Peyer's patch (tissue), 4 donors: ENCODE measurements around the gene CLCA1. TPM values are rescaled to one million over a fixed set of nuclear protein-coding genes. Genes with fewer than 3 reads are reported as not detected.

ENCODE experiments used
- DNase-seq, 3 donors: peaks; one replicate each; pipeline ENCODE4 v3.0.0-alpha.2; 2017 to 2019
- H3K27ac ChIP-seq, 4 donors: fragments of 200-600 bp; sonication (generic); one replicate each; pipeline ENCODE4 v1.5.1; 2016 to 2019
- H3K27me3 ChIP-seq, 2 donors: fragments of 200-600 bp; sonication (generic); one replicate each; pipeline ENCODE4 v1.5.1; 2019
- H3K36me3 ChIP-seq, 3 donors: fragments of 200-600 bp; sonication (generic); one replicate each; pipeline ENCODE4 v1.5.1; 2016 to 2019
- H3K4me1 ChIP-seq, 4 donors: fragments of 200-600 bp; sonication (generic); one replicate each; pipeline ENCODE4 v1.5.1; 2016 to 2019
- H3K4me3 ChIP-seq, 4 donors: fragments of 200-600 bp; sonication (generic); 1 replicate in 3 of 4; 2 replicates in 1 of 4; pipeline ENCODE4 v1.5.1; 2016 to 2019; ENCODE audit warnings: mild to moderate bottlenecking in 1 of 4
- H3K9me3 ChIP-seq, 4 donors: fragments of 200-600 bp; sonication (generic); one replicate each; pipeline ENCODE4 v1.5.1; 2016 to 2019; ENCODE audit warnings: mild to moderate bottlenecking in 1 of 4
- POLR2A ChIP-seq, 2 donors: fragments of 450-650 bp; IDR thresholded peaks; one replicate each; pipeline ENCODE4 v1.5.1; 2017; ENCODE audit warnings: antibody characterized with exemption in 2 of 2, mild to moderate bottlenecking in 2 of 2, moderate library complexity in 2 of 2
- total RNA-seq, 4 donors: library from RNA; depleted of rRNA; stranded (reverse); fragments of >200 nt; gene quantifications; one replicate each; pipeline ENCODE4 v1.1.0, GENCODE V29; 2016
- TF ChIP-seq, protein P1 (sequence below), 6 experiments: fragments of 450-650 bp in 4 of 6; fragments of 200-600 bp in 2 of 6; sonication (generic) in 1 of 6; IDR thresholded peaks; one replicate each; pipeline ENCODE4 v1.5.1; 2017 to 2019; ENCODE audit warnings: antibody characterized with exemption in 6 of 6, mild to moderate bottlenecking in 3 of 6, moderate library complexity in 1 of 6

The CLCA1 gene
- total RNA-seq, 4 donors from 2014 or later: 87.5 to 841 (median 195) TPM

DNA sequence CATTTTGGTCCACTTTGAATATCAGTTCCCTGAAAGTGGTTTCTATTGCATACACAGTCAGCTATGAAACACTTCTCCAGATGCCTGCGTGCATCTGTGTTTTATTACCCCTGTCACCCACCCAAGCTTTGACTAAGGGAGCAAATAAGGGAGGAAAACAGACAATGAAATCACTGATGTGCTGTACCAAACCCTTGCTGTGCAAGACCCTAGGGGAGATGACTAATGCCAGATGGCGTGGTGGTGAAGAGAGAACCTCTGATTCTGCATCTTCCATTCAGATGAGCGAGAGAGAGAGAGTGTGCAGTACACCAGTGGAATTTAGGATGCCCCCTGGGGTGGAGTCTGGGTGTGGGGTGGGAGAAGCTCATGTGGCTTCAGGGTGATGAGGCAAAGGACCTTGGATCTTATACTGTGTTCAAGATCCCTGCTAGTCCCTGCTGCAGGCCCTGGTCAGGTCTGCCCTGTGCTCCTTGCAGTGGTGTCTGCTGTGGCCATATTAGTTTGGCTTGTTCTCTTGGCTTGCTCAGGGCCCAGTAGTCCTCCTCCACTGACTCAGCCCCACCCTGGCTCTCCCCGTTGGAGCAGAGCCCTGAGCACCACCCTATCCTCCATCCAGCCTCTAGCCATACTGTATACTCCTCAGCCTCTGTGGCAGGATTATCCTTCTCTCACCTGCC is 18.5 kb downstream of the CLCA1 start:
- Histone ChIP-seq H3K4me3 (no peak overlapping the region), H3K27me3 (no peaks in the 10 kb centered on the region), H3K27ac (no peak overlapping the region), H3K9me3 (no peaks in the 10 kb centered on the region), H3K36me3 (no peaks in the 10 kb centered on the region), H3K4me1 (no peaks in the 10 kb centered on the region)
- DNase-seq: no peak
- no peak for TF ChIP-seq POLR2A (IDR thresholded peaks at IDR 0.05)
- TF ChIP-seq, protein P1, sequence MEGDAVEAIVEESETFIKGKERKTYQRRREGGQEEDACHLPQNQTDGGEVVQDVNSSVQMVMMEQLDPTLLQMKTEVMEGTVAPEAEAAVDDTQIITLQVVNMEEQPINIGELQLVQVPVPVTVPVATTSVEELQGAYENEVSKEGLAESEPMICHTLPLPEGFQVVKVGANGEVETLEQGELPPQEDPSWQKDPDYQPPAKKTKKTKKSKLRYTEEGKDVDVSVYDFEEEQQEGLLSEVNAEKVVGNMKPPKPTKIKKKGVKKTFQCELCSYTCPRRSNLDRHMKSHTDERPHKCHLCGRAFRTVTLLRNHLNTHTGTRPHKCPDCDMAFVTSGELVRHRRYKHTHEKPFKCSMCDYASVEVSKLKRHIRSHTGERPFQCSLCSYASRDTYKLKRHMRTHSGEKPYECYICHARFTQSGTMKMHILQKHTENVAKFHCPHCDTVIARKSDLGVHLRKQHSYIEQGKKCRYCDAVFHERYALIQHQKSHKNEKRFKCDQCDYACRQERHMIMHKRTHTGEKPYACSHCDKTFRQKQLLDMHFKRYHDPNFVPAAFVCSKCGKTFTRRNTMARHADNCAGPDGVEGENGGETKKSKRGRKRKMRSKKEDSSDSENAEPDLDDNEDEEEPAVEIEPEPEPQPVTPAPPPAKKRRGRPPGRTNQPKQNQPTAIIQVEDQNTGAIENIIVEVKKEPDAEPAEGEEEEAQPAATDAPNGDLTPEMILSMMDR (IDR thresholded peaks at IDR 0.05): no peak

DNA sequence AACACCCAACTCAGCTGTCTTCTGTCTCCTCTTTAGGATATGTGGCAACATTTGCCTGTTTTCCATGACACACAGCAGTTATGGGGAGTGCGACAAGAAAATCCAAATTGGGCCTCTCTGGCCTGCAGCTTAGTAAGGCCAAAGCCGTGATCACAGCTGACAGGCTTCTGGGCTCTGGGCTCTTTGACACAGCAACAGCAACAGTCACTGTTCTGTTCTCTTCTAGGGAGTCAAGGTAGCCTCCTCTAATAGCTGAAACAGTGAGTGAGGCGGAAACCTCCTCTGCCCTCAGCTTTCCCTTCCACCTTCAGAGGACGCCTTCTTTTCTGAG is 19.0 kb downstream of the CLCA1 start:
- no peaks in the 10 kb centered on the region for H3K36me3 ChIP-seq
- no peak overlapping the region for H3K27ac ChIP-seq
- DNase-seq: no peak
- H3K4me1 ChIP-seq: no peaks in the 10 kb centered on the region
- no peak overlapping the region for H3K4me3 ChIP-seq
- H3K27me3 ChIP-seq: no peaks in the 10 kb centered on the region
- TF ChIP-seq POLR2A (IDR thresholded peaks at IDR 0.05): no peak
- TF ChIP-seq, protein P1 (IDR thresholded peaks at IDR 0.05): no peak
- no peaks in the 10 kb centered on the region for H3K9me3 ChIP-seq

DNA sequence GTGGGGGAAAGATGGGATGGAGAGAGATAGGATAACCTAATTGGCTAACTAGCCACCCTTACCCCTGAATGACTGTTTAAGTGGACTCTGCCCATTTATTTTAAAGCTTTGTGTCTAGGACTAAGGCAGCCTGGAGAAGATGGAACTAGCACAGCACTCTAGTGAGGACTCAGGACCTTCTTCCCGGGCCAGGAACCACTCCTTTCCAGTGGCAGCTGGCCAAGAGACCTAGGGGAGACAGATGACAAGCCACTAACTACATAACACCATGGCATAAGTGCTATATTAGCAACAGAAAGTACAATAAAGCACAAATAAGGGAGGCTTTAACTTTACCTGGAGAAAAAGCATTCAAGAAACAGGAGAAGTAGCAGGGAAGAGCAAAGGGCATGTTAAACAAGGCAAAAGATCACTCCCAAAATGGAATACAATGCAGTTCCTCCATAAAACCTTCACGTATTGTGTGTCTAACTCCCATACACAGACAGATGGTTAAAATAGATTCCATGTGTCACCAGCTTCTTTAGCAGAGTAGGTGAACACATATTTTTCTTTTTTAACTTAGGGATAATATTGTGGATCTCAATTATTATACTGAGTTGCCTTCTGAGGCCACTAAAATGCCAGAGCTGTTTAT is 20.6 kb downstream of the CLCA1 start:
- Histone ChIP-seq H3K27me3 (no peaks in the 10 kb centered on the region), H3K9me3 (no peaks in the 10 kb centered on the region), H3K27ac (no peak overlapping the region), H3K4me1 (no peaks in the 10 kb centered on the region), H3K4me3 (no peak overlapping the region), H3K36me3 (no peaks in the 10 kb centered on the region)
- TF ChIP-seq POLR2A (IDR thresholded peaks at IDR 0.05): no peak
- TF ChIP-seq, protein P1 (IDR thresholded peaks at IDR 0.05): no peak
- DNase-seq: no peak

DNA sequence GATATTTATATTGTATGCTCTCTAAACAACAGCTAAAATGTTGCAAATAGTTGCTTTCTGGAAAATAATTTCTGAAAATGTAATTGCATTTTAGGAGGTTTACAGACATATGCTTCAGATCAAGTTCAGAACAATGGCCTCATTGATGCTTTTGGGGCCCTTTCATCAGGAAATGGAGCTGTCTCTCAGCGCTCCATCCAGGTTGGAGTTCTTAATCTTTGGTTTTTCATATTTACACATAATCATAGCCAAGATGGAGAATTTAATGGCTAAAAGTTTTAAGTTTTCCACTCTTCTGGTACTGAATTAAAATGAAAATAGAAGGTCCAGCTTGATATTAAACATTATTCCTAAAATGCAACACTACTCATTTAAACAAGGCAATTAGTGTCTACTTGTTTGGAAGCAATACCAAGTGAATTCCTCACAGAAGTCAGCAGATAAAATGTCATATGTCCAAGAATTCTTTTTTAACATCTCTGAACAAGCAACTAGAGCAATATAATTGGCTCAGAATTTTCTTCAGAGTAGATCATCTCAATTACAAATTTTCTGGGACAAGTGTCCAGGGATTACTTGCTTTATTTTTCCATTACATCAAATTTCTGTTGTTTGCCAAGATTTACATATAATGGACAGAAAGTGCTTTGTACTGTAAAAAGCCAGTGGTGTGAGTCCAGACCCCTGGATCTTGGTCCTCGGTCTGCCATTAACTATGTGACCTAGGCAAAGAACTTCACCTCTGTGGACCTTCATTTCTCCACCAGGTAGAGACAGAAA is 22.6 kb downstream of the CLCA1 start:
- no peaks in the 10 kb centered on the region for H3K27me3 ChIP-seq
- DNase-seq: no peak
- no peak overlapping the region for H3K4me3 ChIP-seq
- no peaks in the 10 kb centered on the region for H3K9me3 ChIP-seq
- no peak for TF ChIP-seq POLR2A (IDR thresholded peaks at IDR 0.05)
- TF ChIP-seq, protein P1 (IDR thresholded peaks at IDR 0.05): no peak
- no peaks in the 10 kb centered on the region for H3K4me1 ChIP-seq
- H3K36me3 ChIP-seq: no peaks in the 10 kb centered on the region
- no peak overlapping the region for H3K27ac ChIP-seq

DNA sequence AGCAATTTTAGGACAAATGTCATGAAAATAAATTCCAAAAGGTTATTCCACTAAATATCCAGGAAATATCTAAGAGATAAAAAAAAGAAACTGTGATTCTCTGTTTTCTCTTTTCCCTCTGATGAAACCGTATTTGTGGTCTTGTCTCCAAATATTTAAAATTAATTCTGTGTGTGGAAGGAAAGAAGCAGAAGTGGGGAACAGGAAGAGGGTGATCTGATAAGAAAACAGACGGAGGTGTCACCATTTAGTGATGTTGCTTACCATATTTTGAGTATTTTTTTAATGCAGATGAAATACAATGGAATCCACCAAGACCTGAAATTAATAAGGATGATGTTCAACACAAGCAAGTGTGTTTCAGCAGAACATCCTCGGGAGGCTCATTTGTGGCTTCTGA is 29.6 kb downstream of the CLCA1 start:
- no peak for TF ChIP-seq POLR2A (IDR thresholded peaks at IDR 0.05)
- TF ChIP-seq, protein P1 (IDR thresholded peaks at IDR 0.05): no peak
- H3K27me3 ChIP-seq: no peaks in the 10 kb centered on the region
- H3K36me3 ChIP-seq: no peaks in the 10 kb centered on the region
- no peak for DNase-seq
- no peak overlapping the region for H3K4me3 ChIP-seq
- no peaks in the 10 kb centered on the region for H3K9me3 ChIP-seq
- H3K27ac ChIP-seq: no peak overlapping the region
- peaks cover 0 to 8% (median 0%) of the 10 kb centered on the region in 4 donors for H3K4me1 ChIP-seq
